Small intestine (tissue), 7 donors: Measurements from ENCODE around the gene VIPR2. TPM values are rescaled to one million over a fixed set of nuclear protein-coding genes. Genes with fewer than 3 reads are reported as not detected.
"Not testable (repeated sequence)": the region's sequence is repeated elsewhere in the genome, so short reads cannot be mapped to it uniquely, and the experiment has no call there.

ENCODE experiments used
- DNase-seq, 2 donors: peaks; one replicate each; pipeline versions ENCODE4 v3.0.0 to v3.0.0-alpha.2; 2013
- FAIRE-seq: peaks from 2 replicates; lab custom pipeline; 2012; peaks lifted over from hg19 to GRCh38; lab: Jason Lieb, UNC
- H3K27ac ChIP-seq, 3 donors: one replicate each; pipeline ENCODE4 v1.5.1; 2013; ENCODE audit warnings: low read length in 2 of 3, mild to moderate bottlenecking in 2 of 3, control low read depth in 1 of 3, inconsistent platforms in 1 of 3, low read depth in 1 of 3, moderate library complexity in 1 of 3
- H3K27me3 ChIP-seq, 3 donors: one replicate each; pipeline ENCODE4 v1.6.1; 2013; ENCODE audit warnings: low read length in 3 of 3, inconsistent platforms in 1 of 3; ENCODE audit not compliant: control insufficient read depth in 3 of 3, insufficient read depth in 3 of 3
- H3K36me3 ChIP-seq, 3 donors: one replicate each; pipeline ENCODE4 v1.6.1; 2013; ENCODE audit warnings: low read length in 3 of 3, inconsistent platforms in 1 of 3, low read depth in 1 of 3, mild to moderate bottlenecking in 1 of 3, moderate library complexity in 1 of 3; ENCODE audit not compliant: control insufficient read depth in 3 of 3, insufficient read depth in 2 of 3
- H3K4me1 ChIP-seq, 3 donors: one replicate each; pipeline ENCODE4 v1.6.1; 2013; ENCODE audit warnings: low read length in 2 of 3, inconsistent platforms in 1 of 3, low read depth in 1 of 3, mild to moderate bottlenecking in 1 of 3, moderate library complexity in 1 of 3; ENCODE audit not compliant: control insufficient read depth in 3 of 3, insufficient read depth in 2 of 3
- H3K4me3 ChIP-seq, 3 donors: one replicate each; pipeline ENCODE4 v1.5.1; 2013; ENCODE audit warnings: low read length in 3 of 3, control low read depth in 1 of 3, inconsistent platforms in 1 of 3, low read depth in 1 of 3, mild to moderate bottlenecking in 1 of 3, moderate library complexity in 1 of 3
- H3K9me3 ChIP-seq, 2 donors: one replicate each; pipeline ENCODE4 v1.6.1; 2013; ENCODE audit warnings: low read depth in 1 of 2, low read length in 1 of 2; ENCODE audit not compliant: control insufficient read depth in 2 of 2, insufficient read depth in 1 of 2
- WGBS, 3 donors: extraction: QIAGEN DNeasy Blood & Tissue Kit; methylation state at CpG; one replicate each; pipeline ENCODE4 v1.1.7; 2013; 5-methylcytosine and 5-hydroxymethylcytosine counted together
- polyA plus RNA-seq, 4 donors: library from polyadenylated mRNA; stranded (reverse) in 3 of 4; unstranded in 1 of 4; fragments of 200-250 nt in 3 of 4; fragments of 120-200 nt in 1 of 4; gene quantifications; one replicate each; pipeline versions ENCODE4 v1.2.1 to v1.2.3, GENCODE V29; 2013
- donor health status: healthy with polysubstance abuse.
- donor health status: control.
- donor health status: control.
- donor health status: Bipolar disorder and iron deficiency.
- donor health status: healthy.

VIPR2 gene
- polyA plus RNA-seq, 4 donors: 0.81 to 1.2 (median 0.97) TPM; not detected in 1

GRCh38 chr7:159086301-159086925 is 58.3 kb downstream of the VIPR2 start:
- H3K36me3 ChIP-seq: no peaks in the 10 kb centered on the region
- 81 to 85% (median 81%) methylated on average over 10 of the region's 10 CpGs for WGBS, 3 donors
- DNase-seq (no peak), FAIRE-seq (no peak)
- no peaks in the 10 kb centered on the region for H3K4me1 ChIP-seq
- H3K9me3 ChIP-seq: no peaks in the 10 kb centered on the region
- H3K27ac ChIP-seq: no peak overlapping the region
- no peak overlapping the region for H3K4me3 ChIP-seq
- H3K27me3 ChIP-seq: no peaks in the 10 kb centered on the region

GRCh38 chr7:159084069-159084801 is 60.4 kb downstream of the VIPR2 start:
- no peaks in the 10 kb centered on the region for H3K4me1 ChIP-seq
- FAIRE-seq (no peak), DNase-seq (no peak)
- WGBS, 3 donors: 68 to 77% (median 70%) methylated on average over 27 of the region's 27 CpGs
- H3K9me3 ChIP-seq: no peaks in the 10 kb centered on the region
- no peaks in the 10 kb centered on the region for H3K27me3 ChIP-seq
- H3K4me3 ChIP-seq: no peak overlapping the region
- H3K27ac ChIP-seq: no peak overlapping the region
- no peaks in the 10 kb centered on the region for H3K36me3 ChIP-seq

DNA sequence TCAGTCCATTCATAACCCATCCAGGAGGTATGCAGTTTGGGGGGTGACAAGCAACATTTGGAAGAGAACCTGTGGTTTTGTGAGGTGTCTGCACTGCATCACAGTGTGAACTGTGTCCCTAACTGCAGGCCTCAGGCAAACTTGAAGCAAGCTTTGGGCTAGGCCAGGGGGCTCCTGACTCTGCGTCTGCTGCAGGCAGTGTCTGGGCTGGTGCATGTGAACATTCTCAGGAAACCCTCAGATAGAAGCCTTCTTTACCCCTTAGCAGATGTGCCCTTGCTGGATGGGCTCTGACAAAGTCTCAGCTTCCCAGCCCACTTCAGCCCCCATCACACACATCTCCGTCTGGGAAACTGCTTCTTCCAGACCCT is 61.0 kb downstream of the VIPR2 start:
- WGBS, 3 donors: 71 to 89% (median 85%) methylated on average over 2 of the region's 2 CpGs
- Histone ChIP-seq H3K36me3 (no peaks in the 10 kb centered on the region), H3K27ac (no peak overlapping the region), H3K4me1 (no peaks in the 10 kb centered on the region), H3K9me3 (no peaks in the 10 kb centered on the region), H3K27me3 (no peaks in the 10 kb centered on the region), H3K4me3 (no peak overlapping the region)
- FAIRE-seq (no peak), DNase-seq (no peak)

GRCh38 chr7:159083001-159083697 is 61.5 kb downstream of the VIPR2 start:
- no peak overlapping the region for H3K27ac ChIP-seq
- FAIRE-seq: no peak
- no peak for DNase-seq

GRCh38 chr7:159082075-159082474 is 62.6 kb downstream of the VIPR2 start:
- H3K9me3 ChIP-seq, H3K27me3 ChIP-seq, H3K36me3 ChIP-seq, DNase-seq, FAIRE-seq, H3K4me3 ChIP-seq, H3K4me1 ChIP-seq, H3K27ac ChIP-seq: not testable (repeated sequence)
- 72 to 86% (median 86%) methylated on average over 2 to 4 of the region's 5 CpGs for WGBS, 3 donors

More at GRCh38 chr7:159083001-159083697, 61.5 kb downstream of the VIPR2 start:
- H3K4me3 ChIP-seq: no peak overlapping the region
- WGBS, 3 donors: 89 to 93% (median 92%) methylated on average over 13 of the region's 13 CpGs
- no peaks in the 10 kb centered on the region for H3K36me3 ChIP-seq
- no peaks in the 10 kb centered on the region for H3K27me3 ChIP-seq
- no peaks in the 10 kb centered on the region for H3K4me1 ChIP-seq
- no peaks in the 10 kb centered on the region for H3K9me3 ChIP-seq

GRCh38 chr7:159078911-159079270 is 65.8 kb downstream of the VIPR2 start:
- no peak overlapping the region for H3K27ac ChIP-seq
- H3K9me3 ChIP-seq: no peaks in the 10 kb centered on the region
- H3K36me3 ChIP-seq: no peaks in the 10 kb centered on the region
- no peaks in the 10 kb centered on the region for H3K4me1 ChIP-seq
- H3K27me3 ChIP-seq: no peaks in the 10 kb centered on the region
- WGBS, 3 donors: 68 to 83% (median 80%) methylated on average over 6 of the region's 6 CpGs
- H3K4me3 ChIP-seq: no peak overlapping the region
- no peak for FAIRE-seq
- no peak for DNase-seq

GRCh38 chr7:159078193-159078910 is 66.3 kb downstream of the VIPR2 start:
- FAIRE-seq: no peak
- DNase-seq: no peak
- Histone ChIP-seq H3K27ac (no peak overlapping the region), H3K4me3 (no peak overlapping the region), H3K36me3 (no peaks in the 10 kb centered on the region), H3K4me1 (no peaks in the 10 kb centered on the region), H3K9me3 (no peaks in the 10 kb centered on the region), H3K27me3 (no peaks in the 10 kb centered on the region)
- 79 to 83% (median 81%) methylated on average over 9 of the region's 9 CpGs for WGBS, 3 donors

DNA sequence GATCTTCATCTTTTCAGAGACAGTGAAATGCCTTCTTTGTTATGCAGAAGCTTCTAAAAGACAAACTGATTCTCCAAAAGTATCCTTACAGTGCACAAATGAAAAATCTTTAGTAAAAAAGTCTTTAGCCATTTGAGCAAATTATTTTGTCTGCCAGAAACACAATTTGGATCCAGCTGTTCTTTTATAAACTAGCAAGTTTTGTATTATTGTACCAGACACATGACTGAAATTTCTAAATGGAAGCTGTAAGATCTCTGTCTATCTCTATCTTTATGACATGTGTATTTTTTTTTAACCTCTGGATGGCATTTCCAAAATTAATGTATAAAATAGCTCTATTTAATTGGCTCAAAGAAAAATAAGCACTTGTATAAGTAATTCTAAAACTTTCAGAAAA is 68.3 kb downstream of the VIPR2 start:
- Histone ChIP-seq H3K27me3 (no peaks in the 10 kb centered on the region), H3K36me3 (no peaks in the 10 kb centered on the region), H3K4me3 (no peak overlapping the region), H3K9me3 (no peaks in the 10 kb centered on the region), H3K27ac (no peak overlapping the region), H3K4me1 (no peaks in the 10 kb centered on the region)
- DNase-seq (no peak), FAIRE-seq (no peak)
